NCI-H69 (cell line): Measurements from ENCODE around the gene FNDC3B.

Source experiments
- DNase-seq: peaks from one replicate; lab custom pipeline; 2025; lab: John Stamatoyannopoulos, UW

Gene FNDC3B

DNA sequence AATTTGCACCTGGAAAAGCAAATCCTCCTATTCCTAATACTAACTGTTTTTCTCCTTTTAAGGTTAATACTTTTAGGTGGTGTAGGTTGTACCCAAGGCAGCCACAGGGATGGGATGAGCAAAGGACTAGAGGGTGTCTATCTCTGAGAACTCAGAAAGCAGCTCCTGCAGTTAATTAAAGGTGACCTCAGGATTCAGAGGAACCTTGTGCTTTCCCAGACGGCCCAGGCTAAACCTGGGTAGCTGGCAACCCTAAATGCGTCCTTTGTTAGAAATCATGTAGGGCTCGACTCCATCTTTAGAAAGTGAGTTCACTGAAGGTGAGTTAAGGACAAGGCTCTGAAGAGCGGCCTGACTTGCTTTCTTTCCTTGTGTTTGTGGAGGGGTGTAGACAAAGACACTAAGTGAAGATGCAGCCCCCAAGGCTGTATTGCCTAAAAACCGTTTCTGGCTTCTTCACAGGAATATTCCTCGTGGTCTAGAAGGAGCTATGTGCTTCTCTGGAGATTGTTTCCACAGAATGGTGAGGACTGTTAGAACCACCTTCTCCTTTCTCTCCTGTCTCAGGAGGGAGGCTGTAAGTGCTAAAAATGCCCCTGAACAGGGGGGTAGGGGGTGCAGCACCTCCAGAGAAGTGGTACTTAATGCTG is 14.9 kb downstream of the FNDC3B start:
- DNase-seq, result no peak

DNA sequence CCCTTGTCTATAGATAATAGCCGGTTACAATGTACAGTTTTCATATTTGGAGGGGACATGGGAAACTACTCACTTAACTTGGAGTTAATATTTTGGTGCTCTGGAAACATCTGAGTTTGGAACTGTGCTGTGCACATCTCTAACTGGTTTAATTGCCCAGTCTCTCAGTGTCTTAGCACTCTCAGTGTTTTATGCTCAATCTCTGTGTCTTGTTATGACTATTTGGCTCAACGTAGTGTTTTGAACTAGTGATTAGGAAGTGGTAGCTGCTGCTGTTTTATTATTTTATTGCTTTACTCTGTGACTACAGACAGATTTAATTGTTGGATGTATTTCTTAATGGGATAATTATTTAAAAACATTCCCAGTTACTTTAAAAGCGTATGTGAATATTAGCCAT is 17.0 kb downstream of the FNDC3B start:
- DNase-seq, result no peak

DNA sequence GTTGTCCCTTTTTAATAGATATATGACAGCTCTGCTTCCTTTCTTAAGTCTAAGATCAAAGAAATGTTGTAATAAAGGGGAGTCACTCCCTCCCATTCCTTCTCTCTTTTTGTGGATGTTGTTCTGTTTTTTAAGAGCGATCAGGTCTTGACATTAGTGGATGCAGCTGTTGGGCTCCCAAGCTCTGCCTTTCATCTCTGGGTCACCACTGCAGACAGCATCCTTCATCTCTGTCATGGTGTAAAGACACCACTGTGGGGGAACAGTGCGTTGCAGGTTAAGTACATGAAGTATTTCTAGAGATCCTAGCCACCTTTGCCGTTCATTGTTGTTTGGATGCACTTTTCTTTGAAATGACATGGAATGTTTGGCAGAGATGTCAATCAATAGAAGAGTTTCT is 17.7 kb downstream of the FNDC3B start:
- DNase-seq, result peak; percentile 18

DNA sequence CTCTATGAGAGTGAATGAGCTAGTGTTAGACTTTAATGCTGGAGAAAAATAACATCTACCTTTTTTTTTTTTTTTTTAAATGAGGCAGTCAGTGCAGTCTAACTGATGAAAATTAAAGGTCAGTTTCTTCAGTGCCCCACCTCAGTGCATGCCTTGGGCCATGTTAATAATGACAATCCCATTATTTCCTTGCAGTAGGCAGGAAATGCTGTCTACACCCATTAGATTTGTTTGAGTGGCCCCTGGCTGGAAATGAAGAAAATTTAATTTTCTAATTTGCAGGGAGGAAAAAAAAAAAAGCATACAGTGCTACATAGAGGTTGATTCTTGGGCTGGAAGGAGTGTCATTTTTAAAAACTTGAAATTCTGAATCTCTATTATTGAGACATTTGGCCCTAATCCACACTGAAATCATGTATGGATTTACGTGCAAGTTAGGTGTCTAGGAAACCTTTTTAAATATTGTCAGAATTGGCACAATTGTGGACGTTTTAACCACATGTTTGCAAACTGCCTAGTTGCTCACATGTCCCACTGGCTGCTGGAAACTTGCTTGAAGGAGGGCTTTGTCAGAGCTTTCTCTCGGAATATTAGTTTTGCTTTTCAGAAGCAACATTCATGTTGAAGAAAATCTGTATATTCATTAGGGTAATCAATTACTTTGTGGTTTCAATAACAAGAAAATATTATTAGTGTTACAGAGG is 18.4 kb downstream of the FNDC3B start:
- DNase-seq, result peak; percentile 35

DNA sequence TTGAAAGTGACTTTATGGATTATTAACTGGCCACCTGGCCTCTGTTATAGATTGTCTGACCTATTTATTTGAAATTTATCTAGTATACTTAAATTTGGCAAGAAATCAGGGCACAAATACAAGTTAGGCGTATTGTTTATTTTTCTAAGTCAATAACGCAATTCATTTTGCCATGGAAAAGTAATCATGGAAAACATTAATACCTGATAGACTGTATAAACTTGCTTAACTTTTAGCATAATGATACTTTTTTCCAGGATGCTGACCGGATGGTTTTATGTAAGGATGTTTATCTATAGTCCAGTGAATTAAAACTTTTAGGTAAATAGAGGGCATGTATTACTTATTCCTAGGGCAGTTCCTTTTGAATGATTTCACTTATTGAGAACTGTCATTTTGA is 20.2 kb downstream of the FNDC3B start:
- DNase-seq, result no peak

DNA sequence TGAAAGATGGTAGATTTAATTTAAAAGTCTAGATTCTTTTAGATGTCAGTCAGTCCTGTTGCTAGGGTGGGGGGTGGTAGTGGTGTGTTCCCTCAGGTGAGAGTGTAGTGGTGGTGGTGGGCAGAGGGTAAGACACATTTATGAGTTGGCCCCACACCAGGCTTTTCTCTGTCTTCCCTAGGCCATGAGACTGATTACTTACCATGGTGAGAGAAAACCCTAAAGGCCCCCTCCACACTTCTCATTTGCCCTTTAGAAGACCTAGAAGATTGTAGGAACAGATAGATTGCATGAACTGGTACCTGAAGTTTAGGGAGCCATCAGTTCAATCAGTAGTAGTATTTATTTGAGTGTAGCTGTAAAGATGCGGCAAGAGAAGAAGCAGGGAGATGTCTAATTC is 20.9 kb downstream of the FNDC3B start:
- no peak for DNase-seq

DNA sequence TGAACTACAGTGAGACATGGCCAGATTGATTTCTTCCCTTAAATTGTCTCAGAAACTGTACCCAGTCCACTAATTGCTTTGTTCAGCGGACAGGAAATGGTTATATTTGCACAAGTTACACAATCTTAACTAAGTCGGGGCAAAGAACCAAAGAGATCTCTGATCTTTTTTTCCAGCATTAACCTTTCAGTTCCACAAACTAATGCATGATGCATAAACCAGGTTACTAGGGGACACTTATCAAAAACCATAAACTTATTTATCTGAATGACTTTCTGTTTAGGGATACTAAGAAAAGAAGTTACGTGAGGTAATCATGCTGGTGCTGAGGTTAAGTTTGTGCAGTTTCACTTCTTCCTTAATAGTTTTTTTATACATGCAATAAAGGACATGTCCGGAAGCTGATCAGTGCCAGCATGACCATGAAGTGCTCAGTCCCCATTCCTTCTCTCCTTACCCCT is 22.4 kb downstream of the FNDC3B start:
- DNase-seq, result peak; percentile 63

DNA sequence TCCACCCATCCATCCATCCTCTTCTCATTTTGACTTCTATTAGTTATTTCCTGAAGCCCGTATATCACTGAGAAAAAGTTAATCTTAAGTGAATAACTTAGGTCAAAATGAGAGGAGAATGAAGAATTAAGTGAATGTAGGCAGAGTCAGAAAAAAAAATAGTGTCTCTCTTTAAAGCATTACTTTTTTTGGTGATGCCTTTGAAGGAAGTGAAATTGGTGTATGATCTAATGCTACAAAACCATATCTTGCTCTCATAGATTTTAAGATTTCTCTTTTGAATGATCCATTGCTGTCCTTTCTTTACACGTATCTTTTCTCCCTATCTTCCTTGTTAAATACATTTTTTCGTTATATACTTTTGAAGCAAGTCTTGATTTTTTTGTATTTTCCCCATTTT is 23.4 kb downstream of the FNDC3B start:
- no peak for DNase-seq

DNA sequence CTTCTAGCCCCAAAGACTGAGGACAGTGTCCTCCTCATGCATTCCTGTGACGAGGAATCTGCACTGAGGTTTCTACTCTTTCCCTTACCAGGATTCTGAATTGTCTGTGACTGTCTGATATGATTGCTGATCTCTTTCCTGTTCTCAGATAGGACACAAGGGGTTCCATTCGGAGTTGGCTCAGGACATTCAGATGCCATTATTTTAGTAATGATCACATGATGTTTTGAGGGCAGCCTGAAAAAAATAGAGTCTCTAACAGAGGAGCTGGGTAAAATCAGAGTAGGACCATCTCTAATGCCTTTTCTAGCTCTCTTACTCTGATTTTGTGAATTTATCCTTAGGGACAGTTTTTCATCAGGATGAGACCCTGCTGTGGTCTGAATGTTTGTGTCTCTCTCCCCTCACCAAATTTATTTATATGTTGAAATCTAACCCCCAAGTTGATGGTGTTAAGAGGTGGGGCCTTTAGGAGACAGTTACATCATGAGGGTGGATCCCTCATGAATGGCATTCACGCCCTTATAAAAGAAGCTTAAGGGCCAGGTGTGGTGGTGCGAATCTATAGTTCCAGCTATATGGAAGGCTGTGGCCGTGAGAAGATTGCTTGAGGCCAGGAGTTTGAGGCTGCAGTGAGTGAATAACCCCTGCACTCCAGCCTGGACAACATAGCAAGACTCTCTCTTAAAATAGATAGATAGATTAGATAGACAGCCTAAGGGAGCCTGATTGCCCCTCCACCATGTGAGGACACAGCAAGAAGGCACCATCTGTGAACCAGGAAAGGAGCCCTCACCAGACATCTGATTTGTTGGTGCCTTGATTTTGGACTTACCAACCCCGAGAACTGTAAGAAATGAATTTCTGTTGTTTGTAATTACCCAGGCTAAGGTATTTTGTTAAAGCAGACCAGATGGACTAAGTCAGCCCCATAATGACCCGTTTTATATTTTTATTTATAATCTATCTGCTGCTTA is 24.4 kb downstream of the FNDC3B start:
- no peak for DNase-seq

DNA sequence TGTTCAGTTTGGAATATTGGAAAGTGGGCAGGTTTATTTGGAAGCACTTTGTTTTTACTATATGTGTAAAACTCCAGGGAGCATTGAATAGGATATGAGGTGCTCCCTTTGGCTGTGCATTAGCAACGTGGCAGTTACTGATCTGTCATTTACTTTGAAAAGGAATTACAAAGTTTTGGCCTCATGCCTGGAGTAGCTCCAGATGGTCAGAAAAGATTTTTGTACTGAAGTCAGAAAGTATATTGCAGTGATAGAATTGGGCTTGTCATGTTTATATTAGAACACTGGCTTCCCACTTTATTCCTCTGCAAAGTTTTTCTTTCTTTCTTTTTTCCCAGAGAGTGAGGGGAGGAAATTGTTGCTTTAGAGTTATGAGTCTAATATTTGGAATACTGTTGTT is 26.1 kb downstream of the FNDC3B start:
- DNase-seq, result peak; percentile 95

DNA sequence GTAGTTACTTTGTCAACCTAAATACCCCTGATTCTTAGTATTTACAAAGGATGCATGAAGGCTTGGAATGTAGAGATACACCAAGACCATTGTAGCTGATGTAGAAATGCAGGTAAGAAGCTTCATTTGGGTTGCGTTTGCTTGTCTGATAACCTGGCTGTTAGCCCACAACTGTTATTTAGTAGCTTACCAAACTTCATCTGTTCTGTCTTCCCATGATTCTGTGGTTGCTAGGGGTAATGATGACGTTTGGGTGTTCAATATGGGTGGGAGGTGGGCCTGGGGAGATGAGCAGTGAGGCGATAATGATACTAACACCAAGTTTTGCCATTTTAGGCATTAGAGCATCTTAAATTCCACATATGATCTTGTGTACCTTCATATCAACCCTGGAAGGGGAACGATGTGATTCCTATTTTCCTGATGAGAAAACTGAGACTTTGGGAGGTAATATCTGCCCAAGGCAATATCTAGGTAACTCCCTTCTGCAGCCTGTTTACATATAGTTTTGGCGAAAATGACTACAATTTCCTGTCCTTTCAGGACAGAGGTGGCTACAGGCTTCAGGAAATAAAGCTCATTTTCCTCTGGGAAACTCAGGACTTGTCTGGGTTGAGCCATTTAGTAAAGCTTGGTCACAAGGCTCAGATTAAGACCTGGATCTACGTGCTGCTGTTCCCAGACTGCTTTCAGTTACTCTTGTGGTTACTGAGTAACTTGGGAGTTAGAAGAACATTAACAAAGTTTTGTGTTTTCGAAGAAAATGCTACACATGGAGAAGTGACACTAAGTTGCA is 26.8 kb downstream of the FNDC3B start:
- peak; percentile 86 for DNase-seq

DNA sequence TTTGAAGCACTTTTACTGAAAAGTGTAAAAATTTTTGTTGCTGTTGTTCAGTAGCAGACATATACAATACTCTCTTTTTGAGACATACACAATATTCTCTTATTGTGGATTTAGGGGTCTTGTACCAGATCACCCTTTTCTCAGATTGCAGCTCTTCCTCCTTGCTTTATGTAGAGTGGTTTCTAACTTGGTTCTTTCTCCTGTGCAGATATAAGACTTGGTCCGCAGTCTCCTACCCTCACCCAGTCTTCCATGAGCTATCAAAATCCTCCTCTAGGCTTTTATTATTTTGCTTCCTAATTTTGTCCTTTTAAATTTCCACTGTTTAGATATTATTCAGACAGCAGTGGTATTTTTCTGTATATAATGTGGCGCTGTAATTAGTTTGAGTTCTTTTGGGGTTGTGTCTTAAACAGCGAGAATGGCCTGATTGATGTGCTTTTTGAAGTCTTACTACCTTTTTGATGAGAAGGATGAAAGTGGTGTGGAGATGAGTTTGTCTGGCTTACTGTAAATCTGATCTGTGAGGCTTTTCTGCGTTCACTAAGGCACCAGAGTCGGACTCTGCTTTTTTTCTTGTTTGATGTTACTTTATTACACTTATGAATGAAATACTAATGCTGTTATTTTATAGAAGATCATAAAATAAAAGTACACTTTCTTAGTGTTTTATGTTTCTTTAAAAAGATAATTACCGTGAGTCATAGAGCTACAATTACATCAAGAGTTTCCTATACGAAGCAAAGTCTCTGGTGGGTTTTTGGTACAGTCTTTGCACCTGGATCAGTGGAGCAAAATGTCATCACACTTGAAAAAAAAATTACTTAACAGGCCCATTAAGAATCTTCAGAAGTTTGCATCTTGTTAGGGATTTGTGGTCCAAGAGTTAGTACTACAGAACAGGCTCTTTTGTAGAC is 27.8 kb downstream of the FNDC3B start:
- peak; percentile 31 for DNase-seq

DNA sequence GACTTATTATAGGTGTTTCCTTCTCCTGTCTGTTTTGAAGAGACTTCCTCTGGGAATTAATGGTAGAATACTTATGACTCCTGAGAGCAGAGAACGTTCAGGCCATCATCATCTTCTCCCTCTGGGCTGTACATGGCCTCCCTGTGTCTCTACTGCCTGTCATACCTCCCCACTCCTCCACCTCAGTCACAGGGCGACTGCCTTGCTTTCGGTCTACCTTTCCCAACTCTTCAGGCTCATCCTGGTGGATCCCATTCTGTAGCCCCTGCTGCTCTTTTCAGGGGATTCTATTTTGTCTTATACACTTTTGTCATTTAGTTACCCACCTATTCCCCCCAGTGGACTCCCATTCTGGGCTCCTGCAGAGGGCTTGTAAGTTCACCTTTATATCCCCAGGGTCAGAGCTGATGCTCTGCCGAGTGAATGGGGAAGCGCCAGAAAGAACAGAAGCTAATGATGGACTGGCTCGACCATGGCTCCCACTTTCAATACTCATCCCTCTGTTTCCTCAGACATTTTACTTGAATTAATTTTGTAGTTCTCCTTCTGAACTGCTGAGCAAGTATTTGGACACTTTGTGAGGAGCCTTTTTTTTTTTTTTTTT is 28.6 kb downstream of the FNDC3B start:
- peak; percentile 48 for DNase-seq

DNA sequence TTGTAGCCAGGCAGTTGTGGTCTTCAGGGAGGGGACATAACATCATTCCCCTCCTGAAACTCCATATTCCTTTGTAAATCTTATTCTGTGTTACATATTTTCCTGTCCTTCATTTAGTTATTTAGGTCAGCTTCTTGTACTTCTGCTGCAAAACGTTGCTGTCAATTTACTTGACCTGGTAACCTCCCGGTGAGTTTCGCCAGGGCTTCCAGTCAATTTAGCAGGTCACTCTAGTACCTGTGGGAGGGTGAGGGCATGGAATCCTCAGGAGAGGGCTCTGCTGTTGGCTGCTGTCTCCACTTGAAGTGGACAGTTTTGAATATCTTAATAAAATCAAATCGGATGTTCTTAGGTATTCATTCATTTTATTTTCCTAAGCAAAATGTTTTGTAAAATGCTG is 29.6 kb downstream of the FNDC3B start:
- DNase-seq, result no peak

DNA sequence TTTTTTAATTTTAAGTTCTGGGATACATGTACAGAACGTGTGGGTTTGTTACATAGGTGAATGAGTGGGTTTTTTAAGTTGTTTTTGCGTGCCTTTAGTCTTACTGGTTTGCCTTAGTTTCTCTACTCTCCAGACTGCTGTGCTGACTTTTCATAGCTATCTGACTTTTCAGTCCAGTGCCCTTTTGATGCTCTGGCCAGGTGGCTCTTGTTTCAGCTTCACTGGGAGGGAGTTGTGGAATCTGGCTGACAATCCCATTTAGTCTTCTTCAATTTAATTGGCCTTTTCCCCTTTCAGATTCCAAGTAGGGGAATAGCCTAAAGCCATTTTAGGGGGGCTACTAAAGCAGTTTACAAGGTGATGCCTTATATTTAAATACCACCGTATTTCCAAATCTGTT is 30.1 kb downstream of the FNDC3B start:
- peak; percentile 35 for DNase-seq

DNA sequence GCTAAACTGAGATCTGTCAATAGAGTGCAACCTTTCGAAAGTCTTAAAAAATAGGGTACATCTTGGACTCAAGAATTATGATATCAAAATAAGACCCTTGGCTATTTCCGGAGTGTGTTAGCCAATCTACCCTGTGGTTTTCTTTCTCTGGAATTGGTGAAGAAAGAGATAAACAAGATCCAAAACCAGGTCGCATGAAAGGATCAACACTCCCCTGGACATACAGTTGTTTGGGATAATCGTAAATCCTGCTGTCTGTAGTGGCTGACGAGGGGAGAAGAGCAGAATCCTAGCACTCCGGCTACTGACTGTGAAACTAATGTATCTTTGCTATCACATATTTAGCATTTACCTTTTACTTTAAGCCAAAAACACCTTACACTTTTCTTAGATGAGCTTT is 30.9 kb downstream of the FNDC3B start:
- no peak for DNase-seq

DNA sequence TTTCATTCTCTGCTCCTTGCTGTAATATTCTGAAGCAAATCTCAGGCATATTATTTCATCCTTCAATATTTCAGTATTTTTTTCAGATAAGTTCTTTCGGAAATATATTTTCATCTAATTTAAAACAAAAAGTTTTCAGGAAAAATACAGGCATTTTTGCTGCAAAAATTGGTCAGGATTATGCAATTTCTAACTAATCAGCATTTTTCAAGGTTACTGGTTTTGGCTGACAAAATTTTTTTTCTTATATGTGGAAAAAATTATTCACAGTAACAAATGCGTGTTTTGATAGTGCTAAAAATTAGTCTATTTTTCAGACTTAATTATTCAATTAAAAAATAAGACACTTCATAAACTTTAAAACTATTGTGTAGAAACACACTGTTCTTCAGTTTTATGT is 31.4 kb downstream of the FNDC3B start:
- DNase-seq, result no peak

DNA sequence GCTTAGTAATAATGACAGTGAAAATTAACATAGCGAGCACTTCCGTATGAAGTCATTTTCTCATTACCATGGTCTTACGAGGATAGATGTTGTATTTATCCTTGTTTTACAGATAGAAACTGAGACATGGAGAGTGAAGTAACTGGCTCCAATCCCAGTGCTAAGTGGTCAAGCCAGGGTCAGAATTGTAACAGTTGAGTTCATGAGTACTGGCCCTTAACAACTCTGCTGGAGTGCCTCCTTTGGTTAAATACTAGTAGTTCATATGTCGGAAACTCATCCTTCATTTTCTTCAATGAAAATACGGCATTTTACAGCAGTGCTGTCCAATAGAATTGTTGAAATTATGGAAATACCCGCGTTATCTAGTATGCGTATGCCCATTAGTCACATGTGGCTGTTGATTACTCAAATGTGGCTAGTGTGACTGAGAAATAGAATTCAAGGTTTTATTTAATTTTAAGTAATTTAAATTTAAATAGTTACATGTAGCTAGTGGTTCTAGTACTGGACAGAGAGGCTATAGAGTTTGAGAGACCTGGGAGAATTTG is 32.5 kb downstream of the FNDC3B start:
- DNase-seq, result peak; percentile 25

DNA sequence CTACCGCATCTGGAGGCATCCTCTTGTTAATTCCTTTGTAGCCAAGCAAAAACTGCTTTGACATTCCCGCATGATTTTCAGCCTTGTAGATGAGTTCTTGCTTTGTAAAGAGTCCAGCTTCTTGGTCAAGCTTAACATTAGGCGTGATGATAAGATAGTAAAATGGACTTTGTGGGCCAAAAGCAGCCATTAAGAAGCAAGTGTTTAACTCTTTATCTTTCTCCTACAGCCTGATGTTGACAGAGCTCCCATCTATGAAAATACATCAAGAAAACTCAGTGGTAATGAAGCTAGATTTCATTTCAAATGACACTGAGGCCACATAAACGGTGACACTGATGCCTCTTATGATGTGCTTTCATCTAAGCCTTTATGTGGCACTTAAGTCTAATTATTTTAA is 33.2 kb downstream of the FNDC3B start:
- DNase-seq, result no peak
